Activated CD8-positive, alpha-beta memory T cell treated with anti-CD3 and anti-CD28 coated beads, Interleukin-2, amount 10 ng/mL, durations not matched to agents 7 days and 5 days (primary cell): Measurements from ENCODE around the gene POLR2E. TPM values are rescaled to one million over a fixed set of nuclear protein-coding genes. Genes with fewer than 3 reads are reported as not detected.
A peak's percentile ranks its signal among the peaks of the same experiment; 100 is the strongest.
"Not testable (repeated sequence)": the region's sequence is repeated elsewhere in the genome, so short reads cannot be mapped to it uniquely, and the experiment has no call there.

Experiments used
- ATAC-seq: fragments of 150-1000 bp; cut with Tn5 transposase; one replicate; pipeline ENCODE4 v1.10.0; 2021; ENCODE audit warnings: moderate library complexity
- CTCF ChIA-PET: fragments of 350-600 bp; sonication (Branson Sonifier 250); formaldehyde crosslinking; loops from one replicate; lab custom pipeline; 2021; ENCODE audit warnings: antibody characterized with exemption; lab: Charles Lee
- DNase-seq: peaks from one replicate; pipeline ENCODE4 v3.0.0-alpha.2; 2020
- H3K27ac Mint-ChIP-seq: one replicate; pipeline ENCODE4 v1.8.0; 2021; ENCODE audit warnings: mild to moderate bottlenecking, mixed read lengths
- H3K27me3 Mint-ChIP-seq: one replicate; pipeline ENCODE4 v1.8.0; 2021; ENCODE audit warnings: mixed read lengths
- H3K36me3 Mint-ChIP-seq: one replicate; pipeline ENCODE4 v1.8.0; 2021; ENCODE audit warnings: mild to moderate bottlenecking, mixed read lengths
- H3K4me1 Mint-ChIP-seq: one replicate; pipeline ENCODE4 v1.8.0; 2021; ENCODE audit warnings: mixed read lengths
- H3K4me3 Mint-ChIP-seq: one replicate; pipeline ENCODE4 v1.8.0; 2021; ENCODE audit warnings: mild to moderate bottlenecking, moderate library complexity, mixed read lengths
- H3K9me3 Mint-ChIP-seq: one replicate; pipeline ENCODE4 v1.8.0; 2022; ENCODE audit warnings: low read depth, mixed read lengths
- total RNA-seq, 2 experiments: library from RNA; stranded (reverse); gene quantifications; one replicate each; pipeline ENCODE4 v1.2.3, GENCODE V29; 2021

Gene POLR2E
- total RNA-seq, 2 experiments from 2014 or later = 173 to 206 TPM

GRCh38 chr19:1122972-1123363 is 27.8 kb upstream of the POLR2E start:
- peak; percentile 73 for DNase-seq
- H3K9me3 Mint-ChIP-seq = no peaks in the 10 kb centered on the region
- H3K27me3 Mint-ChIP-seq = no peaks in the 10 kb centered on the region
- peak; percentile 59 for ATAC-seq
- peaks cover 40% of the 10 kb centered on the region for H3K36me3 Mint-ChIP-seq
- CTCF ChIA-PET = interaction anchor here (1.1 to 1.9 kb wide), 2 partner anchors 9 to 82 kb away, joined by 3 to 5 read pairs; no protein-coding TSS in a partner anchor
- H3K27ac Mint-ChIP-seq = no peak overlapping the region
- H3K4me1 Mint-ChIP-seq = peaks cover 7% of the 10 kb centered on the region
- H3K4me3 Mint-ChIP-seq = no peak overlapping the region

GRCh38 chr19:1122021-1122971 is 27.1 kb upstream of the POLR2E start:
- Mint-ChIP-seq H3K4me3 (no peak overlapping the region), H3K9me3 (no peaks in the 10 kb centered on the region), H3K4me1 (peaks cover 5% of the 10 kb centered on the region), H3K27me3 (no peaks in the 10 kb centered on the region), H3K36me3 (peaks cover 34% of the 10 kb centered on the region), H3K27ac (no peak overlapping the region)
- DNase-seq = no peak
- no peak for ATAC-seq
- CTCF ChIA-PET = no interaction called here

GRCh38 chr19:1121395-1121794 is 26.2 kb upstream of the POLR2E start:
- no peak overlapping the region for H3K27ac Mint-ChIP-seq
- peaks cover 2% of the 10 kb centered on the region for H3K4me1 Mint-ChIP-seq
- no peaks in the 10 kb centered on the region for H3K27me3 Mint-ChIP-seq
- H3K4me3 Mint-ChIP-seq = no peak overlapping the region
- ATAC-seq (no peak), DNase-seq (no peak)
- peaks cover 30% of the 10 kb centered on the region for H3K36me3 Mint-ChIP-seq
- CTCF ChIA-PET = interaction anchor here (0.9 kb wide), 1 partner anchor 57 kb away, joined by 4 read pairs; no protein-coding TSS in a partner anchor
- no peaks in the 10 kb centered on the region for H3K9me3 Mint-ChIP-seq

GRCh38 chr19:1119475-1120217 is 24.5 kb upstream of the POLR2E start:
- CTCF ChIA-PET = no interaction called here
- peaks cover 28% of the 10 kb centered on the region for H3K36me3 Mint-ChIP-seq
- no peaks in the 10 kb centered on the region for H3K4me1 Mint-ChIP-seq
- H3K4me3 Mint-ChIP-seq = no peak overlapping the region
- H3K9me3 Mint-ChIP-seq = no peaks in the 10 kb centered on the region
- ATAC-seq (no peak), DNase-seq (no peak)
- H3K27me3 Mint-ChIP-seq = no peaks in the 10 kb centered on the region
- no peak overlapping the region for H3K27ac Mint-ChIP-seq

- no peak overlapping the region for H3K27ac Mint-ChIP-seq
- DNase-seq (no peak), ATAC-seq (no peak)
- H3K4me1 Mint-ChIP-seq = no peaks in the 10 kb centered on the region
- H3K27me3 Mint-ChIP-seq = no peaks in the 10 kb centered on the region
- peaks cover 27% of the 10 kb centered on the region for H3K36me3 Mint-ChIP-seq
- CTCF ChIA-PET = no interaction called here
- H3K4me3 Mint-ChIP-seq = no peak overlapping the region
- H3K9me3 Mint-ChIP-seq = no peaks in the 10 kb centered on the region
Observed at GRCh38 chr19:1118999-1119398, 23.8 kb upstream of the POLR2E start.

GRCh38 chr19:1117654-1118053 is 22.5 kb upstream of the POLR2E start:
- Mint-ChIP-seq H3K4me3 (no peak overlapping the region), H3K27me3 (no peaks in the 10 kb centered on the region), H3K36me3 (peaks cover 20% of the 10 kb centered on the region), H3K27ac (no peak overlapping the region), H3K9me3 (no peaks in the 10 kb centered on the region), H3K4me1 (peaks cover 3% of the 10 kb centered on the region)
- CTCF ChIA-PET = interaction anchor here (1.3 kb wide), 1 partner anchor 77 kb away, joined by 3 read pairs; no protein-coding TSS in a partner anchor
- ATAC-seq (no peak), DNase-seq (no peak)

GRCh38 chr19:1116726-1117581 is 21.8 kb upstream of the POLR2E start:
- H3K27ac Mint-ChIP-seq = no peak overlapping the region

GRCh38 chr19:1115646-1116420 is 20.7 kb upstream of the POLR2E start:
- ATAC-seq (no peak), DNase-seq (no peak)
- Mint-ChIP-seq H3K36me3 (peaks cover 12% of the 10 kb centered on the region), H3K9me3 (no peaks in the 10 kb centered on the region), H3K4me1 (peaks cover 3% of the 10 kb centered on the region), H3K4me3 (no peak overlapping the region), H3K27ac (no peak overlapping the region), H3K27me3 (no peaks in the 10 kb centered on the region)
- CTCF ChIA-PET = no interaction called here

More at GRCh38 chr19:1116726-1117581, 21.8 kb upstream of the POLR2E start:
- ATAC-seq (no peak), DNase-seq (no peak)
- peaks cover 20% of the 10 kb centered on the region for H3K36me3 Mint-ChIP-seq
- no peak overlapping the region for H3K4me3 Mint-ChIP-seq
- CTCF ChIA-PET = interaction anchor here (1.3 kb wide), 1 partner anchor 78 kb away, joined by 3 read pairs; no protein-coding TSS in a partner anchor
- H3K4me1 Mint-ChIP-seq = peaks cover 3% of the 10 kb centered on the region
- no peaks in the 10 kb centered on the region for H3K27me3 Mint-ChIP-seq
- H3K9me3 Mint-ChIP-seq = no peaks in the 10 kb centered on the region

GRCh38 chr19:1114728-1115127 is 19.6 kb upstream of the POLR2E start:
- ATAC-seq = not testable (repeated sequence)

GRCh38 chr19:1113986-1114483 is 18.9 kb upstream of the POLR2E start:
- CTCF ChIA-PET = interaction anchor here (0.6 to 3.7 kb wide), 22 partner anchors 10 to 130 kb away, joined by 3 to 52 read pairs (median 4); partner anchors contain the start of gene GPX4
- no peaks in the 10 kb centered on the region for H3K27me3 Mint-ChIP-seq
- no peak overlapping the region for H3K4me3 Mint-ChIP-seq
- H3K4me1 Mint-ChIP-seq = peaks cover 3% of the 10 kb centered on the region
- DNase-seq (no peak), ATAC-seq (no peak)
- no peaks in the 10 kb centered on the region for H3K9me3 Mint-ChIP-seq
- H3K36me3 Mint-ChIP-seq = peaks cover 7% of the 10 kb centered on the region
- no peak overlapping the region for H3K27ac Mint-ChIP-seq

More at GRCh38 chr19:1114728-1115127, 19.6 kb upstream of the POLR2E start:
- not testable (repeated sequence) for H3K27ac Mint-ChIP-seq, DNase-seq, H3K36me3 Mint-ChIP-seq, H3K4me3 Mint-ChIP-seq, H3K9me3 Mint-ChIP-seq, H3K4me1 Mint-ChIP-seq, H3K27me3 Mint-ChIP-seq
- CTCF ChIA-PET = interaction anchor here (1.4 to 3.0 kb wide), 2 partner anchors 9 to 18 kb away, joined by 5 to 38 read pairs; no protein-coding TSS in a partner anchor

- ATAC-seq (peak; percentile 87), DNase-seq (peak; percentile 88)
- CTCF ChIA-PET = interaction anchor here (0.6 to 3.7 kb wide), 27 partner anchors 10 to 131 kb away, joined by 3 to 52 read pairs (median 4); partner anchors contain the start of genes ABCA7, GPX4 and STK11
- peaks cover 4% of the 10 kb centered on the region for H3K36me3 Mint-ChIP-seq
- peaks cover 3% of the 10 kb centered on the region for H3K4me1 Mint-ChIP-seq
- H3K27me3 Mint-ChIP-seq = no peaks in the 10 kb centered on the region
- H3K4me3 Mint-ChIP-seq = no peak overlapping the region
- H3K27ac Mint-ChIP-seq = no peak overlapping the region
- no peaks in the 10 kb centered on the region for H3K9me3 Mint-ChIP-seq
Observed at GRCh38 chr19:1113030-1113985, 18.1 kb upstream of the POLR2E start.
